IMR-90 (cell line): ENCODE data around the gene SAMM50.

Experiments
- MAZ ChIP-seq: IDR thresholded peaks from 2 replicates; pipeline ENCODE4 v1.6.1; 2012; ENCODE audit warnings: low read depth, mild to moderate bottlenecking, low read length, improper control_type of control experiment, moderate library complexity, borderline replicate concordance
- RCOR1 ChIP-seq: IDR thresholded peaks from 2 replicates; pipeline ENCODE4 v1.6.1; 2012; ENCODE audit warnings: mild to moderate bottlenecking, low read length, improper control_type of control experiment; ENCODE audit not compliant: insufficient replicate concordance
- RFX5 ChIP-seq: IDR thresholded peaks from 2 replicates; pipeline ENCODE4 v1.8.0; 2012; ENCODE audit warnings: low read depth, mild to moderate bottlenecking, low read length, moderate library complexity
- SMC3 ChIP-seq: fragments of 150-350 bp; IDR thresholded peaks from 2 replicates; pipeline ENCODE4 v1.6.1; 2016; ENCODE audit warnings: low read depth, mild to moderate bottlenecking, antibody characterized with exemption, low read length, moderate library complexity
- TF ChIP-seq, protein P1 (sequence below): conservative IDR thresholded peaks from 2 replicates; pipeline ENCODE4 v1.5.1; 2012; ENCODE audit warnings: mild to moderate bottlenecking, low read depth, low read length, improper control_type of control experiment

DNA sequence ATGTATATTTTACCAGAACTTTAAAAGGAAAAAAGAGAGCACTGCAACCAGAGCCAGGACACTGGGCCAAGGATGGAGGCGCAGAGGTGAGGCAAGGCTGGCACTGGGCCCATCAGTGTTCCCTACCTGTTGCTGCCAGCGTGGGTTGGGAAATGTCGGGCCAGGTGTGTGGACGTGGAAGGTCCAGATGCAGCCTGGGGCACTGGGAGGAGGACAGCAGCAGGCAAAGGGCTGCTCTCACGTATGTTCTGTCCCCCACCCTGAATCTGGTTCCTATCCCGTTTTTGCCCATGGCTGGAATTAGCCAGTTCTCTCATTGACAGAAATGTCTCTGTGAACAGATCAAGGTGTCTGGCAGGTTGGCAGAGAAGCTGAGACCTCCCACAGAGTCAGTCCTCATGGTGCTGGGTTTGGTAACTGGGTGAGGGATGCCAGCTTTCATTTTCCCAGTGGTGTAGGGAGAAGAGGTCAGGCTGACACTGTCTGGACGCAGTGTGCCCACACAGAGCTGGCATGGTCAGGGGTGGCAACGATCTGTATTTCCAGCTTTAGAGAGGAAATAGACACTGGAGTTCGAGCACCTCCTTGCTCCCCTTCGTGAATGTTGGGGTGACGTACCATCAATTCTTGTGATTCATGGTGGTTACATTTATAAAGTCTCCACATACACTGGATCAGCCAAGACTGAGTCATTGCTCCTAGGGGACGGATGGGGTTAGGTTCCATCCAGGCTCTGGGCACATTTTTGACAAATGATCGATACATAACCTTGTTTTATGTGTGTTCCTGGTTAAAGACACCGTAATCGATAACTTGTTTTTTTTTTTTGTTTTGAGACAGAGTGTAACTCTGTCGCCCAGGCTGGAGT lies 35.9 kb upstream of the SAMM50 start:
- TF ChIP-seq RCOR1 (no peak), SMC3 (no peak), MAZ (no peak), RFX5 (no peak)
- TF ChIP-seq, protein P1, sequence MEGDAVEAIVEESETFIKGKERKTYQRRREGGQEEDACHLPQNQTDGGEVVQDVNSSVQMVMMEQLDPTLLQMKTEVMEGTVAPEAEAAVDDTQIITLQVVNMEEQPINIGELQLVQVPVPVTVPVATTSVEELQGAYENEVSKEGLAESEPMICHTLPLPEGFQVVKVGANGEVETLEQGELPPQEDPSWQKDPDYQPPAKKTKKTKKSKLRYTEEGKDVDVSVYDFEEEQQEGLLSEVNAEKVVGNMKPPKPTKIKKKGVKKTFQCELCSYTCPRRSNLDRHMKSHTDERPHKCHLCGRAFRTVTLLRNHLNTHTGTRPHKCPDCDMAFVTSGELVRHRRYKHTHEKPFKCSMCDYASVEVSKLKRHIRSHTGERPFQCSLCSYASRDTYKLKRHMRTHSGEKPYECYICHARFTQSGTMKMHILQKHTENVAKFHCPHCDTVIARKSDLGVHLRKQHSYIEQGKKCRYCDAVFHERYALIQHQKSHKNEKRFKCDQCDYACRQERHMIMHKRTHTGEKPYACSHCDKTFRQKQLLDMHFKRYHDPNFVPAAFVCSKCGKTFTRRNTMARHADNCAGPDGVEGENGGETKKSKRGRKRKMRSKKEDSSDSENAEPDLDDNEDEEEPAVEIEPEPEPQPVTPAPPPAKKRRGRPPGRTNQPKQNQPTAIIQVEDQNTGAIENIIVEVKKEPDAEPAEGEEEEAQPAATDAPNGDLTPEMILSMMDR: no peak
